ENCODE measurements around the gene LCE2A.
"Not testable (repeated sequence)": the region's sequence is repeated elsewhere in the genome, so short reads cannot be mapped to it uniquely, and the experiment has no call there.

Gene LCE2A

GRCh38 chr1:152697701-152698600 is at the start of gene LCE2A:
TSS of gene LCE2A (plus strand) at chr1:152698345. CDS start at chr1:152698902, 557 bp downstream.
- DNase-seq: no peak

- DNase-seq: peak; percentile 70
Measured at GRCh38 chr1:152654110-152654509, 44.0 kb upstream of the LCE2A start.

- DNase-seq: no peak
Measured at GRCh38 chr1:152656459-152656858, 41.7 kb upstream of the LCE2A start.

GRCh38 chr1:152657677-152658076 is 40.5 kb upstream of the LCE2A start:
- no peak for DNase-seq

GRCh38 chr1:152658649-152659048 is 39.5 kb upstream of the LCE2A start:
- DNase-seq: no peak

GRCh38 chr1:152663098-152663497 is 35.0 kb upstream of the LCE2A start, which contains the start of gene LCE2D:
TSS of gene LCE2D (plus strand) at chr1:152663380. CDS start at chr1:152664106, 726 bp downstream.
- no peak for DNase-seq

- DNase-seq: not testable (repeated sequence)
Measured at GRCh38 chr1:152666171-152666570, 32.0 kb upstream of the LCE2A start.

- no peak for DNase-seq
Measured at GRCh38 chr1:152667648-152668047, 30.5 kb upstream of the LCE2A start.

- DNase-seq: no peak
Measured at GRCh38 chr1:152673016-152673415, 25.1 kb upstream of the LCE2A start.

GRCh38 chr1:152674983-152675382 is 23.2 kb upstream of the LCE2A start, which contains the start of gene LCE2C:
TSS of gene LCE2C (plus strand) at chr1:152675279. CDS start at chr1:152676016, 737 bp downstream.
- DNase-seq: not testable (repeated sequence)

- no peak for DNase-seq
Measured at GRCh38 chr1:152679459-152679858, 18.7 kb upstream of the LCE2A start.

- no peak for DNase-seq
Measured at GRCh38 chr1:152681616-152682015, 16.5 kb upstream of the LCE2A start.

GRCh38 chr1:152683846-152684245 is 14.3 kb upstream of the LCE2A start:
- DNase-seq: no peak

GRCh38 chr1:152685823-152686222 is 12.3 kb upstream of the LCE2A start, which contains the start of gene LCE2B:
TSS of gene LCE2B (plus strand) at chr1:152686123. CDS start at chr1:152686844, 721 bp downstream.
- not testable (repeated sequence) for DNase-seq

- DNase-seq: no peak
Measured at GRCh38 chr1:152699746-152700145, 1.6 kb downstream of the LCE2A start.

- DNase-seq: no peak
Measured at GRCh38 chr1:152707860-152708259, 9.7 kb downstream of the LCE2A start, which contains the start of gene LCE4A. TSS of gene LCE4A (plus strand) at chr1:152708160. CDS start at chr1:152709076, 916 bp downstream.

GRCh38 chr1:152718238-152718637 is 20.1 kb downstream of the LCE2A start:
- no peak for DNase-seq

GRCh38 chr1:152725261-152725660 is 27.1 kb downstream of the LCE2A start:
- no peak for DNase-seq

- DNase-seq: no peak
Measured at GRCh38 chr1:152728986-152729385, 30.8 kb downstream of the LCE2A start.

GRCh38 chr1:152735648-152736047 is 37.5 kb downstream of the LCE2A start:
- no peak for DNase-seq

GRCh38 chr1:152737997-152738396 is 39.9 kb downstream of the LCE2A start:
- DNase-seq: no peak

GRCh38 chr1:152739841-152740240 is 41.7 kb downstream of the LCE2A start:
- DNase-seq: no peak

GRCh38 chr1:152741656-152742055 is 43.5 kb downstream of the LCE2A start:
- no peak for DNase-seq

Measured in NCI-H345 (cell line).